Large intestine (tissue), 3 donors: Measurements from ENCODE around the gene RXYLT1. TPM values are rescaled to one million over a fixed set of nuclear protein-coding genes. Genes with fewer than 3 reads are reported as not detected.

ENCODE experiments used
- DNase-seq, 2 donors: peaks; one replicate each; pipeline versions ENCODE4 v3.0.0 to v3.0.0-alpha.2; 2013
- H3K27ac ChIP-seq: one replicate; pipeline ENCODE4 v1.5.1; 2013; ENCODE audit warnings: low read length
- H3K27me3 ChIP-seq: 2 replicates; pipeline ENCODE4 v1.6.1; 2013; ENCODE audit warnings: low read length; ENCODE audit not compliant: control insufficient read depth, insufficient read depth
- H3K36me3 ChIP-seq: 2 replicates; pipeline ENCODE4 v1.6.1; 2013; ENCODE audit warnings: low read length; ENCODE audit not compliant: control insufficient read depth, insufficient read depth
- H3K4me1 ChIP-seq: one replicate; pipeline ENCODE4 v1.6.1; 2013; ENCODE audit warnings: low read length; ENCODE audit not compliant: control insufficient read depth, insufficient read depth
- H3K4me3 ChIP-seq: one replicate; pipeline ENCODE4 v1.5.1; 2013; ENCODE audit warnings: low read length
- H3K9me3 ChIP-seq: one replicate; pipeline ENCODE4 v1.6.1; 2013; ENCODE audit warnings: mild to moderate bottlenecking, low read depth, low read length, moderate library complexity; ENCODE audit not compliant: control insufficient read depth
- WGBS: methylation state at CpG from one replicate; pipeline ENCODE4 v1.1.5; 2013; ENCODE audit warnings: low lambda C conversion rate; ENCODE audit not compliant: insufficient coverage; 5-methylcytosine and 5-hydroxymethylcytosine counted together
- polyA plus RNA-seq: library from polyadenylated mRNA; unstranded; fragments of 120-200 nt; gene quantifications from one replicate; pipeline ENCODE4 v1.2.1, GENCODE V29; 2013

RXYLT1 gene
- polyA plus RNA-seq, 1 donor, result 21.5 TPM

- DNase-seq, result no peak
- Histone ChIP-seq H3K27ac (no peak overlapping the region), H3K4me3 (no peak overlapping the region), H3K36me3 (no peaks in the 10 kb centered on the region), H3K27me3 (peaks cover 2% of the 10 kb centered on the region), H3K9me3 (no peaks in the 10 kb centered on the region), H3K4me1 (no peaks in the 10 kb centered on the region)
- no CpG with 5 or more reads among the region's 2 CpGs for WGBS
Observed at GRCh38 chr12:63752283-63752682, 27.4 kb upstream of the RXYLT1 start.

GRCh38 chr12:63752841-63753240 lies 26.9 kb upstream of the RXYLT1 start:
- no peak overlapping the region for H3K4me3 ChIP-seq
- DNase-seq, result no peak

GRCh38 chr12:63753743-63754142 lies 26.0 kb upstream of the RXYLT1 start:
- H3K4me3 ChIP-seq, result no peak overlapping the region
- no peak for DNase-seq
- peaks cover 2% of the 10 kb centered on the region for H3K27me3 ChIP-seq
- H3K36me3 ChIP-seq, result no peaks in the 10 kb centered on the region
- H3K9me3 ChIP-seq, result no peaks in the 10 kb centered on the region
- no peaks in the 10 kb centered on the region for H3K4me1 ChIP-seq
- no peak overlapping the region for H3K27ac ChIP-seq

More at GRCh38 chr12:63752841-63753240, 26.9 kb upstream of the RXYLT1 start:
- Histone ChIP-seq H3K9me3 (no peaks in the 10 kb centered on the region), H3K4me1 (no peaks in the 10 kb centered on the region), H3K36me3 (no peaks in the 10 kb centered on the region), H3K27me3 (peaks cover 2% of the 10 kb centered on the region), H3K27ac (no peak overlapping the region)
- 90% methylated on average over 2 of the region's 2 CpGs for WGBS

DNA sequence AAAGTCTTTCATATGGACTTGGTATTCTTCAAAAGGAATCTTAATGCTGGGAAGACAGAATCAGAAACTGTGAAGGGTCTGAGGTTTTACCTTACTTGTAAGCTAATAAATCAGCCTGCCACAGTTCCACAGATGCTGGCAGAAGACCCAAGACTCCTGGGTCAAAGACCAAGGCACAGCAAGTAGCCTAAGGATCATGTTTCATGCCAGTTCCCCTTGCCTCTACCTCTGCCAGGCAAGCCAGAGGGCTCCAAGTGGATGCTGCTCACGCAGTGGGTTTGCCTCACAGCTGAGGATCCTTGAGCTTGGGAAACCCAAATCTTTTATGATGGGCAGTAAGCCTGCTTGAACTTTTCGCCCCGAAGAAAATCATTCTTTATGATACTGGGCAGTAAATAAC lies 15.2 kb upstream of the RXYLT1 start:
- peaks cover 2% of the 10 kb centered on the region for H3K27me3 ChIP-seq
- no peaks in the 10 kb centered on the region for H3K9me3 ChIP-seq
- H3K4me1 ChIP-seq, result no peaks in the 10 kb centered on the region
- H3K27ac ChIP-seq, result no peak overlapping the region
- no CpG with 5 or more reads among the region's 3 CpGs for WGBS
- H3K36me3 ChIP-seq, result no peaks in the 10 kb centered on the region
- DNase-seq, result no peak
- H3K4me3 ChIP-seq, result no peak overlapping the region

DNA sequence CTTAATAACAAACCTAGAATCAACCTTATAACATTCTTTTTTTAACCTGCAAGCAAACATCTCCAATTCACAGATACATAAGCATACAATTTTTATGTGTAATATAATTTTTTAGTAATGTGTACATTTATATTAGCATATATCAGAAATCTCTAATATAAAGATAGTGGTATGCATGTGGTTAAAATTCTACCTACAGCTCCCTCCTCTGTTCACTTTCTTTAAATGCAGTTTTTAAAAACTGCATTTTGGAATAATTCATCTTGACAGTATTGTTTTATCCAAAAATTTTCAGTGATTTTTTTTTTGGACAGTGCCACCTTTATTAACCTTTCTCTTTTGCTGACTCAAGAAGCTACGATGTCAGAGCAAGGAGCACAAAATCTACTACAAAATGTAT lies 13.2 kb upstream of the RXYLT1 start:
- Histone ChIP-seq H3K27ac (no peak overlapping the region), H3K4me3 (no peak overlapping the region), H3K27me3 (peaks cover 2% of the 10 kb centered on the region), H3K4me1 (no peaks in the 10 kb centered on the region), H3K36me3 (no peaks in the 10 kb centered on the region), H3K9me3 (no peaks in the 10 kb centered on the region)
- 57% methylated on average over 1 of the region's 1 CpG for WGBS
- no peak for DNase-seq

DNA sequence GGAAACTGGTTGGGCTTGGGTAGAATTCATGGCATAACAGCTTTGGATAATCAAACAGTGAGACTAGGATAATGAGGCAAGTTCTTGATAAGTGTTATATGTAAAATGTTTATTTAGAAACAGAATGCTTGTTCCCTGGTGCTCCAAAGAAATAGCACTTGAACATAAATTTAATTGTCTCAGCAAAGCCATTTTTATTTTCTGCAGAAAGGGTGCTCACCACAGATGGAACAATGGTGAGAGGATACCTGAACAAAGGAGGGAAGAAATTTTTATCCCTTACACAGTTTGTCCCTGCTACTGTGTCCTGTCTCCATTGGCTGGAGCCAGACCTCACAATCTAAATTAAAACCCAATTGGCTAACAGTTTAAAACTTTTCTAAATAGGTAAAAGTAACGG lies 9.3 kb upstream of the RXYLT1 start:
- DNase-seq, result no peak
- H3K27me3 ChIP-seq, result peaks cover 2% of the 10 kb centered on the region
- H3K4me1 ChIP-seq, result no peaks in the 10 kb centered on the region
- H3K9me3 ChIP-seq, result no peaks in the 10 kb centered on the region
- no peak overlapping the region for H3K27ac ChIP-seq
- no peak overlapping the region for H3K4me3 ChIP-seq
- 100% methylated on average over 1 of the region's 1 CpG for WGBS
- no peaks in the 10 kb centered on the region for H3K36me3 ChIP-seq

DNA sequence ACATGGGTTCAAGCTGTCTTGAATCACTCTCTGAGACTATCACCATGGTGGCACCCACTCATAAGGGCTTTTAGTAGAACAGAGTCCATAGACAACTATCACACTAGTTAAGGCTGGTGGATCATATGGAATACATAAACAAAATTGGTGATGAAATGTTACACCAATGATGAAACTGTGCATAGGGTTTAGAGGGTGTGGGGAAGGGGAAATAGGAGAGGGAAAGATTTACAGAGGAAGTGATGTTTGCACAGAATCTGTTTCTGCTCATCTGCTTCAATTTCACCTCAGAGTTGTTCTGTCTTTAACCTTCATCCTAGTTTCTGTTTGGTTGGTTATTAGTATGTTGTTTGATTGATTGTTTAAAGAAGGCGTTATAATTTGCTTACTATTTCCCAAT lies 2.4 kb upstream of the RXYLT1 start:
- Histone ChIP-seq H3K4me3 (no peak overlapping the region), H3K36me3 (peaks cover 4% of the 10 kb centered on the region)
- WGBS, result no CpG with 5 or more reads among the region's 1 CpG

GRCh38 chr12:63782466-63782865 lies 2.8 kb downstream of the RXYLT1 start:
- Histone ChIP-seq H3K9me3 (no peaks in the 10 kb centered on the region), H3K27ac (no peak overlapping the region), H3K36me3 (peaks cover 25% of the 10 kb centered on the region), H3K27me3 (no peaks in the 10 kb centered on the region), H3K4me3 (no peak overlapping the region), H3K4me1 (no peaks in the 10 kb centered on the region)
- DNase-seq, result no peak
- WGBS, result no CpG with 5 or more reads among the region's 1 CpG

More for the DNA sequence above, 2.4 kb upstream of the RXYLT1 start:
- no peaks in the 10 kb centered on the region for H3K9me3 ChIP-seq
- H3K27ac ChIP-seq, result no peak overlapping the region
- no peaks in the 10 kb centered on the region for H3K4me1 ChIP-seq
- no peak for DNase-seq
- H3K27me3 ChIP-seq, result no peaks in the 10 kb centered on the region

GRCh38 chr12:63787306-63787705 lies 7.6 kb downstream of the RXYLT1 start:
- Histone ChIP-seq H3K36me3 (peaks cover 34% of the 10 kb centered on the region), H3K4me3 (no peak overlapping the region), H3K27ac (no peak overlapping the region), H3K4me1 (no peaks in the 10 kb centered on the region), H3K27me3 (no peaks in the 10 kb centered on the region), H3K9me3 (no peaks in the 10 kb centered on the region)
- DNase-seq, result no peak
- WGBS, result 93% methylated on average over 3 of the region's 3 CpGs

- no peaks in the 10 kb centered on the region for H3K4me1 ChIP-seq
- no peak overlapping the region for H3K27ac ChIP-seq
- H3K36me3 ChIP-seq, result peaks cover 20% of the 10 kb centered on the region
Observed at GRCh38 chr12:63790608-63790945, 10.9 kb downstream of the RXYLT1 start.

GRCh38 chr12:63792338-63792737 lies 12.6 kb downstream of the RXYLT1 start:
- no peak overlapping the region for H3K27ac ChIP-seq
- no peaks in the 10 kb centered on the region for H3K9me3 ChIP-seq
- H3K27me3 ChIP-seq, result no peaks in the 10 kb centered on the region
- no peak overlapping the region for H3K4me3 ChIP-seq
- peaks cover 14% of the 10 kb centered on the region for H3K36me3 ChIP-seq
- H3K4me1 ChIP-seq, result no peaks in the 10 kb centered on the region
- WGBS, result no CpG with 5 or more reads among the region's 3 CpGs
- DNase-seq, result no peak

More at GRCh38 chr12:63790608-63790945, 10.9 kb downstream of the RXYLT1 start:
- no peaks in the 10 kb centered on the region for H3K27me3 ChIP-seq
- H3K4me3 ChIP-seq, result no peak overlapping the region
- WGBS, result 100% methylated on average over 1 of the region's 4 CpGs
- no peaks in the 10 kb centered on the region for H3K9me3 ChIP-seq
- no peak for DNase-seq
